ENCODE measurements around the gene CEP135.
"Not testable (repeated sequence)": the region's sequence is repeated elsewhere in the genome, so short reads cannot be mapped to it uniquely, and the experiment has no call there.

CEP135 gene

DNA sequence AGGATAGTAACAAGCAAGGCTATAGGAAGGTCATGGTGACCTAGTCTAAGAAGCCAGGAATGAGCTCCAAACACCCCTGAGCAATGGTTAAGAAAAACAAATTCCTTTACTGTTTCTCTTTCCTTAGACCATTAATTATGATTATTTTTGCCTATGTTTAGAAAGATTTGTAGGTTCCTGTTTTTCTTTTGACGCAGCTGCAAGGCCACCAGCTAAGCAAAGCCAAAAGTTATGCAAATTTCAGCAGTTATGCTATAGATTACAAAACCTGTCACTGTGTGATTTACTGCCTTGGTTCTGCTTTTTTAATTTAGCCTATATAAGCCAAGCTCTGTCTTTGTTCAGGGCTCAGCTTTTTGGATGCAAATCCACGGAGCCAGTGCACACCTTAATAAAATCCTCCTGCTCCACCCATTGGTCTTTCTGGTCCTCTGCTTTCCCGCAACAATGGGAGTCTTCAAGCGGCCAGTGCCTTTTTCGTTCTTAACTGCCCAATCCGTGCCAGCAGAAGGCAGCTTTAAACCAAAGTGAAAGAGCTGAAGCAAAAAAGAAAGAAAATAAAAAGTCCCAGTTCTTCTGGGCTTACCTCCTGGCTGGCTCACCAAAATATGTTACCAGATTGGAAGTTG is 1.4 kb upstream of the CEP135 start:
- no peak for DNase-seq (ENCODE audit: low read depth)

GRCh38 chr4:55947912-55948725 is 626 bp upstream of the CEP135 start:
- peak; percentile 75 for DNase-seq (ENCODE audit: low read depth)

DNA sequence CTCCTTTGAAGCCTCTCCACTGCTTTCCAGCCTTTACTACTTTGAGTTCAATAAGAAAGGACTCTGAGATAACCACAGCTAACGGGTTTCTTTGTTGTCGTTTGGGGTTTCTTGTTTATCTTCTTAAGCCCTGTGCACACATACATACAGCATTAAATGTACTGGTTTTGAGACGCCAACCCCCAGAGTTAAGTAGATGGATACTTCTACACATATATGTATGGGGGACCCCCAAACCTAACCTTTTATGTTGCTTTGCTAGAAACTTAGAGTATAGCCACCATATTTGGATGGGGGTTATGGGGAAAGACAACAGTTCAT is 697 bp downstream of the CEP135 start:
- no peak for DNase-seq (ENCODE audit: low read depth)

GRCh38 chr4:55951191-55951922 is 2.6 kb downstream of the CEP135 start:
- no peak for DNase-seq (ENCODE audit: low read depth)

- no peak for DNase-seq (ENCODE audit: low read depth)
These were observed 7.0 kb downstream of the CEP135 start for GRCh38 chr4:55955710-55956109.

DNA sequence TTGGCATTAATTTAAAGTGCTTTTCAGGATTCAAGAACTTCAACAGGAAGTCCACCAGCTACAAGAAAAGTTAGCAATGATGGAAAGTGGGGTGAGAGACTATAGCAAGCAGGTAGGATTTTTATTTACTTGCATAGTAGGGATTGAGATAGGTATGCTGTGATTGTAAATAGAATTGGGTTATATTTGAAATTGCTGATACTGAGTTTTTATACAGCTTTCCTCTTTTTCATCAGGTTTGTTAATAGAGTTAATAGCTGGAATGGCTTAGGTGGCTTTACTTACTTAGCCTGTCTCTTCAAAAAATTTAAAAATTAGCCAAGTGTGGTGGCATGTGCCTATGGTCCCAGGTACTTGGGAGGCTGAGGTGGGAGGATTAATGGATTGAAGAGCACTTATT is 10.9 kb downstream of the CEP135 start:
- DNase-seq (ENCODE audit: low read depth): no peak

DNA sequence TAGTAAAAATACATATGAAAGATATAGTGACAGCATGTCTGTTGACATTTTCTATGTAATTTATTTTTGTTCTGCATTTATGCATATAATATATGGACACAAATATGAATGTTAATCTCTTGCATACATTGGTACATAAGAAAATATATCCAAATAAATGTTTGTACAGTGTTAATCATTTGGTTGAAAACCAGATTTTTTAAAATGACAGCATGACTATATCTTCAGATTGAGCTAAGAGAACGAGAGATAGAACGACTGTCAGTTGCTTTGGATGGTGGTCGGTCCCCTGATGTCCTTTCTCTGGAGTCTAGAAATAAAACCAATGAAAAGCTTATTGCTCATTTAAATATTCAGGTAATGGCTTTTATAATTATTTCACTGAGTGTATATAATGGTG is 15.3 kb downstream of the CEP135 start:
- no peak for DNase-seq (ENCODE audit: low read depth)

DNA sequence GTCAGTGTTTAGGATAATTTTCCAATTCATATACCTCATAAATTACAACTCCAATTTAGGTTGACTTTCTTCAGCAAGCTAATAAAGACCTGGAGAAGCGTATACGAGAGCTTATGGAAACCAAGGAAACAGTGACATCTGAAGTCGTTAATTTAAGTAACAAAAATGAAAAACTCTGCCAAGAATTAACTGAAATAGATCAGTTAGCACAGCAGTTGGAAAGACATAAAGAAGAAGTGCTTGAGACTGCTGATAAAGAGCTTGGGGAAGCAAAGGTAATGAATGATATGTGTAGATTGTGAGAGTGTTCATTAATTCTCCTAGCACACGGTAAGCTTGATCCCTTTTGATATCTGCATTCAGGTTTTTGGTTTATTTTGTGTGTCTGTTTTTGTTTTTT is 16.8 kb downstream of the CEP135 start:
- DNase-seq (ENCODE audit: low read depth): no peak

DNA sequence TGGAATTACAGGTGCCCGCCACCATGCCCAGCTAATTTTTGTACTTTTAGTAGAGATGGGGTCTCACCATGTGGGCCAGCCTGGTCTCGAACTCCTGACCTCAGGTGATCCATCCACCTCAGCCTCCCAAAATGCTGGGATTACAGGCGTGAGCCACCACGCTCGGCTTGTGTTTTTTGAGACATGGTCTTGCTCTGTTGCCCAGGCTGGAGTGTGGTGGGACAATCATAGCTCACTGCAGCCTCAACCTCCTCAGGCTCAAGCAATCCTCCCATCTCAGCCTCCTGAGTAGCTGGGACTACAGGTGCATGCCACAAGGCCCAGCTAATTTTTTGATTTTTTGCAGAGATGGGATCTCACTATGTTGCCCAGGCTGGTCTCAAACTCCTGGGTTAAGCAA is 17.6 kb downstream of the CEP135 start:
- DNase-seq (ENCODE audit: low read depth): not testable (repeated sequence)

DNA sequence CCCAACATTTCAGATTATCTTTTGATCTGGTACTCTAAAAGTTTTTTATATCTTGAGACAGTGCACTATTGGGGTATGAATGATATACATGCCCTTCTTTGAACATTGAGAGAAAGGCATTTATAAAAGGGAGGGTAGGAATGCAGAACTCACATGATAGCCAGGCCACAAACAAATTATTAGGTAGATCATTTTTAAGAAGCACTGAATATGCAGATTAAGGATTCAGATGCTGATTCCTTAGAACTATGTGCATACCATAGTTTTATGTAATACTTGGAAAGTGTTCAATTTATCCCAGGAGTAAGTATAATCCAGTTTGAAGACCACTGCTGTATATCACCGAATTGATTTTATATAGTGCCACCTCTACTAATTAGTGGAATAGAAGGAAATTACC is 18.6 kb downstream of the CEP135 start:
- DNase-seq (ENCODE audit: low read depth): no peak

- no peak for DNase-seq (ENCODE audit: low read depth)
These were observed 24.9 kb downstream of the CEP135 start for GRCh38 chr4:55973650-55974049.

GRCh38 chr4:55977811-55978210 is 29.1 kb downstream of the CEP135 start:
- DNase-seq (ENCODE audit: low read depth): no peak

DNA sequence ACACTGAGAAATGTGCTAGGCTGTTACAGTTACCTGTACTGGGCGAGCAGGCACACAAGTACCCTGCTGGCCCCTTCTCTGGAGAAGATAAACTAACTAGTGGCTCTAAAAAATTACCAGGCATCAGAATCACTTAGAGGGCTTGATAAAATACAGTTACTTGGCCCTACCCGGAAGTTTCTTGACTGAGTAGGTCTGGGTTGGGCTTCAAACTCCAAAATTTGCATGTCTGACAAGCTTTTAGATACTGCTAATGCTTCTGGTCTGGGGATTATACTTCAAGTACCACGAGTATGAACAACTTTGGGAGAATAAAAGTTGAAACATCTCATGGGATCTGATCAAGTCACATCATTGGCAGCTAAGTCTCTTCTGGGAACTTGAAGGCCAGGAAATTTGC is 30.8 kb downstream of the CEP135 start:
- no peak for DNase-seq (ENCODE audit: low read depth)

GRCh38 chr4:55980725-55981124 is 32.0 kb downstream of the CEP135 start:
- DNase-seq (ENCODE audit: low read depth): no peak

- DNase-seq (ENCODE audit: low read depth): no peak
These were observed 34.2 kb downstream of the CEP135 start for GRCh38 chr4:55982976-55983375.

DNA sequence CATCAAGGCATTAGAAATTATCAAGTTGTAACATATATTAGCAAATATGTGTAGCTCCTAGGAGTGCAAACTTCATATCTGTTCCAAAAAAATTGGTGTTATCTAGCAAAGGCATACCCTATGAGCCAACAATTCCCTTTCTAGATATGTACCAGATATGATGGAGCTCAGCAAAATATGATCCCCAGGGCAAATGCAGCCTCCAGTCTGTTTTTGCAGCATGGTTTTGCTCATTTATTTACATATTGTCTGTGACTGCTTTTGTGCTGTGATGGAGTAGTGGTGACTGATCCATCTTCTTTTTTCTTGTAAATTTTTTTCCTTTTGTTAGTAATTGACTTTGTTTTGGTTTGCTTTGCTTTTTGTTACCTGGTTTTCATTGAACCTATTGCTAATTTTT is 41.0 kb downstream of the CEP135 start:
- DNase-seq (ENCODE audit: low read depth): no peak

DNA sequence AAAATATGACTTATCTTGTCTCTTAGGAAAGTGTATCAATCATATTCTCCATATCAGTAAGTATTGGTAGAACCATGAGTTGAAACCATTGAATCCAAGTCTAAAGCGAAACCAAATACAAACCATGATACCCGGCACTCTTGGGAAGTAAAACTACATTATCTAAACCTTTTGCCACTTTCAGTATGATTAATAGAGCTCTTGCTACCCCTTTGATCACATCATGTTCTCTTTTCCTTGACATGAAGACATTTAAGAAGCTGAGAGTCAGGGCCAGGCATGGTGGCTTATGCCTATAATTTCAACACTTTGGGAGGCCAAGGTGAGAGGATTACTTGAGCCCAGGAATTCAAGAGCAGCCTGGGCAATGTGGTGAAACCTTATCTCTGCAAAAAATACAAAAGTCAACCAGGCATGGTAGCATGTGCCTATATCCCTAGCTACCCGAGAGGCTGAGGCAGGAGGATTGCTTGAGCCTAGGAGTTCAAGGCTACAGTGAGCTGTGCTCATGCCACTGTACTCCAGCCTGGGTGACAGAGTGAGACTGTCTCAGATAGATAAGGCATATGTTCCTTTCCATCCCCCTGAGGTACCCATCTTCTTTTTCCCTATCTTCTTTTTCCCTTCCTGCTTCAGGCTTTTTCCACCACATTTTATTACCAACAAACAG is 45.4 kb downstream of the CEP135 start:
- no peak for DNase-seq (ENCODE audit: low read depth)

- no peak for DNase-seq (ENCODE audit: low read depth)
These were observed 47.9 kb downstream of the CEP135 start for GRCh38 chr4:55996646-55997045.

GRCh38 chr4:56003606-56004005 is 54.9 kb downstream of the CEP135 start:
- DNase-seq (ENCODE audit: low read depth): no peak

GRCh38 chr4:56004235-56004634 is 55.5 kb downstream of the CEP135 start:
- DNase-seq (ENCODE audit: low read depth): no peak

DNA sequence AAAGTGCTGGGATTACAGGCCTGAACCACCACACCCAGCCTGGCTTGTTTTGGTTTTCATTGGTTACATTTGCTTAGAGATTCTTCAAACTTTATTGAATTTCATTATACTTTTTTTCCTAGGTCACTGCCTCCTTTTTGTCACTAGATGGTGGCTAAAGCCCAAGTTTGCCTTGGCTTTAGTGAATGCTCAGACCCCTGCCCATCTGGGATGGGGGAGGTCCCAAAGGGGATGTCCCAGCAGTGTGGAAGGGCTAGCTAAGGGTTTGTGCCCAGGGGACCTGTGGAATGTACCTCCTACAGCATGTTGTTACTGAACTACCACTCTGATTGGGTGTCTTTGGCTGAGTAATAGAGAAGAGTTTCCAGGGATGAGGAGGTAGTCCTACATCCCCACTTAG is 58.4 kb downstream of the CEP135 start:
- no peak for DNase-seq (ENCODE audit: low read depth)

DNA sequence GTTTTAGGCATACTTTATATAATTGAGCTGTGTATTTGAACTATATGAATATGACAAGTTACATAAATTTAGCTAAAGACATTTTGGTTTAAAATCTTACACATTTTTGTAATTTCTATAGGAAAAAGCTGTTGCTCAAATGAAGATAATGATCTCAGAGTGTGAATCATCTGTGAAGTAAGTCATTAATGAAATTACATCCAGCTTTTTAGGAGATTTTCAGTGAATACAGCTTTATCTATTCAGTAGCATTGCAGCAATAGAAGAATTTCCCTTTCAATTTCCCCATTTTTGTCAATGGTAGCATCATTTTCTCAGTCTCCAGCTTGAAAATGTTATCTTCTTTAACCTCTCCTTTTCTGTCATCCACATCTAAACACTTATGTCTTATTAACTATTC is 59.5 kb downstream of the CEP135 start:
- no peak for DNase-seq (ENCODE audit: low read depth)

GRCh38 chr4:56026596-56026995 is 77.9 kb downstream of the CEP135 start:
- no peak for DNase-seq (ENCODE audit: low read depth)
